SK-N-SH (cell line): ENCODE measurements around the gene SETD4. TPM values are rescaled to one million over a fixed set of nuclear protein-coding genes. Genes with fewer than 3 reads are reported as not detected.

Source experiments
- CTCF ChIA-PET: fragments of 300-600, 350-600 bp; formaldehyde crosslinking; extraction: SDS; loops from one replicate; lab custom pipeline; 2021; lab: Yijun Ruan, JAX
- POLR2A ChIA-PET: fragments of 350-600 bp; sonication (Branson Sonifier 250); formaldehyde crosslinking; extraction: SDS; loops from one replicate; lab custom pipeline; 2020; ENCODE audit warnings: antibody characterized with exemption, inconsistent platforms; lab: Yijun Ruan, JAX
- DNase-seq: peaks from one replicate; pipeline ENCODE4 v3.0.0; 2012
- H2AFZ ChIP-seq: fragments of 200-600 bp; sonication (generic); 2 replicates; pipeline ENCODE4 v1.8.1; 2016; ENCODE audit warnings: antibody characterized with exemption, mild to moderate bottlenecking, low read depth
- H3F3A ChIP-seq: fragments of 200-600 bp; sonication (generic); replicated peaks from 2 replicates; pipeline ENCODE3; 2016; ENCODE audit warnings: antibody characterized with exemption, mild to moderate bottlenecking; ENCODE audit not compliant: insufficient read depth
- H3K27ac ChIP-seq, 2 experiments: fragments of 200-500 bp in 1 of 2; fragments of 200-600 bp in 1 of 2; sonication (Bioruptor generic) in 1 of 2; sonication (generic), shearing (Covaris generic) in 1 of 2; 2 replicates each; pipeline versions ENCODE4 v1.5.1 to v1.6.1; 2014 to 2016; ENCODE audit warnings: low read depth in 2 of 2, inconsistent platforms in 1 of 2, low read length in 1 of 2, mild to moderate bottlenecking in 1 of 2, mixed read lengths in 1 of 2
- H3K27me3 ChIP-seq: fragments of 200-600 bp; sonication (generic), shearing (Covaris generic); 2 replicates; pipeline ENCODE4 v1.6.1; 2016; ENCODE audit warnings: mixed run types; ENCODE audit not compliant: insufficient read depth
- H3K36me3 ChIP-seq, 2 experiments: fragments of 200-500 bp in 1 of 2; fragments of 200-600 bp in 1 of 2; sonication (Bioruptor generic) in 1 of 2; sonication (generic) in 1 of 2; replicated peaks in 1 of 2; 2 replicates each; pipeline versions ENCODE3 to v1.5.1; 2014 to 2016; ENCODE audit warnings: low read length in 1 of 2, mild to moderate bottlenecking in 1 of 2; ENCODE audit not compliant: insufficient read depth in 2 of 2, control insufficient read depth in 1 of 2
- H3K4me1 ChIP-seq, 2 experiments: fragments of 200-500 bp in 1 of 2; fragments of 200-600 bp in 1 of 2; sonication (Bioruptor generic) in 1 of 2; sonication (generic), shearing (Covaris generic) in 1 of 2; 2 replicates each; pipeline versions ENCODE4 v1.5.1 to v1.6.1; 2014 to 2016; ENCODE audit warnings: low read depth in 1 of 2, low read length in 1 of 2, mixed run types in 1 of 2; ENCODE audit not compliant: insufficient read depth in 2 of 2, control insufficient read depth in 1 of 2
- H3K4me2 ChIP-seq: fragments of 200-600 bp; sonication (generic), shearing (Covaris generic); 2 replicates; pipeline ENCODE4 v1.6.1; 2017; ENCODE audit warnings: mixed run types
- H3K4me3 ChIP-seq, 2 experiments: fragments of 200-500 bp in 1 of 2; fragments of 200-600 bp in 1 of 2; sonication (Bioruptor generic) in 1 of 2; sonication (generic), shearing (Covaris generic) in 1 of 2; 2 replicates each; pipeline versions ENCODE4 v1.5.1 to v1.8.1; 2014 to 2016; ENCODE audit warnings: low read depth in 2 of 2, inconsistent platforms in 1 of 2, low read length in 1 of 2, mild to moderate bottlenecking in 1 of 2, mixed read lengths in 1 of 2, moderate library complexity in 1 of 2
- H3K79me2 ChIP-seq: fragments of 200-600 bp; sonication (generic); 2 replicates; pipeline ENCODE4 v1.8.1; 2017; ENCODE audit warnings: mild to moderate bottlenecking; ENCODE audit not compliant: insufficient read depth
- H3K9ac ChIP-seq: fragments of 200-600 bp; sonication (generic); 2 replicates; pipeline ENCODE4 v1.6.1; 2017; ENCODE audit warnings: mixed run types
- H3K9me2 ChIP-seq: fragments of 200-600 bp; sonication (generic); 2 replicates; pipeline ENCODE4 v1.6.1; 2017; ENCODE audit warnings: mixed run types
- H3K9me3 ChIP-seq: fragments of 200-600 bp; sonication (generic); 2 replicates; pipeline ENCODE4 v1.6.1; 2017; ENCODE audit warnings: mixed run types, mild to moderate bottlenecking, moderate library complexity
- H4K20me1 ChIP-seq: fragments of 200-600 bp; sonication (generic); 2 replicates; pipeline ENCODE4 v1.6.1; 2017; ENCODE audit warnings: mild to moderate bottlenecking, mixed run types; ENCODE audit not compliant: insufficient read depth
- ELF1 ChIP-seq: IDR thresholded peaks from 2 replicates; pipeline ENCODE4 v1.4.0; 2012
- EP300 ChIP-seq, 2 experiments: IDR thresholded peaks; 2 replicates each; pipeline versions ENCODE4 v1.4.0 to v1.6.1; 2012; ENCODE audit warnings: borderline replicate concordance in 1 of 2, low read depth in 1 of 2, low read length in 1 of 2
- FOSL2 ChIP-seq: IDR thresholded peaks from 2 replicates; pipeline ENCODE4 v1.4.0; 2012; ENCODE audit warnings: low read depth, mild to moderate bottlenecking, moderate library complexity, borderline replicate concordance
- GATA2 ChIP-seq: sonication (generic); formaldehyde crosslinking; IDR thresholded peaks from 2 replicates; pipeline ENCODE4 v1.5.0; 2020; ENCODE audit warnings: mild to moderate bottlenecking, missing genetic modification reagents
- MEF2A ChIP-seq: IDR thresholded peaks from 2 replicates; pipeline ENCODE4 v1.4.0; 2012; ENCODE audit warnings: low read depth, borderline replicate concordance
- MXI1 ChIP-seq: IDR thresholded peaks from 2 replicates; pipeline ENCODE4 v1.6.1; 2012; ENCODE audit warnings: mild to moderate bottlenecking, low read depth, low read length, improper control_type of control experiment
- NRF1 ChIP-seq: IDR thresholded peaks from 2 replicates; pipeline ENCODE4 v1.6.1; 2012; ENCODE audit warnings: low read depth, mild to moderate bottlenecking, low read length
- RFX5 ChIP-seq: IDR thresholded peaks from 2 replicates; pipeline ENCODE4 v1.6.1; 2012; ENCODE audit warnings: mild to moderate bottlenecking, improper control_type of control experiment, low read length
- SIN3A ChIP-seq: IDR thresholded peaks from 2 replicates; pipeline ENCODE4 v1.6.1; 2012; ENCODE audit warnings: low read depth, mild to moderate bottlenecking, low read length, moderate library complexity, borderline replicate concordance
- WGBS: methylation state at CpG from one replicate; pipeline ENCODE4 v1.1.6; 2017; ENCODE audit warnings: low lambda C conversion rate; 5-methylcytosine and 5-hydroxymethylcytosine counted together
- polyA plus RNA-seq, 3 experiments: library from polyadenylated mRNA; depleted of rRNA; stranded (reverse); fragments of >200 nt; gene quantifications; 2 replicates each; pipeline ENCODE4 v1.2.3, GENCODE V29; 2012
- TF ChIP-seq, protein P1 (sequence below): IDR thresholded peaks from 2 replicates; pipeline ENCODE4 v1.4.0; 2012; ENCODE audit warnings: low read depth, borderline replicate concordance
- TF ChIP-seq, protein P2 (sequence below): IDR thresholded peaks from 2 replicates; pipeline ENCODE4 v1.6.1; 2012; ENCODE audit warnings: mild to moderate bottlenecking, low read depth, low read length, moderate library complexity
- TF ChIP-seq, protein P3 (sequence below): fragments of 200-600 bp; sonication (generic); IDR thresholded peaks from 2 replicates; pipeline ENCODE4 v1.6.1; 2017; ENCODE audit warnings: antibody characterized with exemption, mild to moderate bottlenecking, moderate library complexity
- TF ChIP-seq, protein P4 (sequence below): IDR thresholded peaks from 2 replicates; pipeline ENCODE4 v1.4.0; 2012; ENCODE audit warnings: low read depth, borderline replicate concordance
- TF ChIP-seq, protein P5 (sequence below): fragments of 150-350 bp; IDR thresholded peaks from 2 replicates; pipeline ENCODE4 v1.6.1; 2016; ENCODE audit warnings: mild to moderate bottlenecking, low read depth, low read length
- TF ChIP-seq, protein P6 (sequence below): IDR thresholded peaks from 2 replicates; pipeline ENCODE4 v1.4.0; 2012; ENCODE audit warnings: low read depth
- TF ChIP-seq, protein P7 (sequence below): fragments of 150-350 bp; IDR thresholded peaks from 2 replicates; pipeline ENCODE4 v1.6.1; 2017; ENCODE audit warnings: antibody characterized with exemption, low read length, low read depth, borderline replicate concordance

The SETD4 gene
- polyA plus RNA-seq, 1 of the 3 experiments (the other 2 are of a cell fraction), result 15.9 TPM

DNA sequence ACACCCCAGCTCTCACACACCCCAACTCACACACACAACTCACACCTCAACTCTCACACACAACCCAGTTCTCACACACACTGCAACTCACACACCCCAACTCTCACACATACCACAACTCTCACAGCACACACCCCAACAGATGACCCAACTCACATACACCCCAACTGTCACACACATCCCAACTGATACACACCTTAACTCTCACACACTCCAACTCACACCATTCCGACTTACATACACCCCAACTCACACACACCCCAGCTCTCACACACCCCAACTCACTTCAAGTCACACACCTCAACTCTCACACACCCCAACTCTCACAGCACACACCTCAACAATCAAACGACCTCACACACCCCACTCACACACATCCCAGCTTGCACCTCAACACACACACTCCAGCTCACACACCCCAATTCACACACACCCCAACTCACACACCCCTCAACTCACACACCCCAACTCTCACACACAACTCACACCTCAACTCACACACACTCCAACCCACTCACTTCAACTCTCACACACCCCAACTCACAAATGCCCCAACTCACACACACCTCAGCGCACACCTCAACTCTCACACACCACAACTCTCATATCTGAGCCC is 66.3 kb downstream of the SETD4 start:
- H3K4me2 ChIP-seq, result no peak overlapping the region
- H2AFZ ChIP-seq, result no peak overlapping the region
- H3K79me2 ChIP-seq, result no peaks in the 10 kb centered on the region
- no peak overlapping the region for H3K27ac ChIP-seq
- TF ChIP-seq SIN3A (no peak), MXI1 (no peak), FOSL2 (no peak), GATA2 (CRISPR knock-in tag) (no peak), RFX5 (no peak), EP300 (IDR thresholded peaks at IDR 0.05; ENCODE audit: borderline replicate concordance in 1 of 2, low read depth in 1 of 2, low read length in 1 of 2) (no peak), ELF1 (no peak), MEF2A (no peak), NRF1 (no peak)
- TF ChIP-seq, protein P1, sequence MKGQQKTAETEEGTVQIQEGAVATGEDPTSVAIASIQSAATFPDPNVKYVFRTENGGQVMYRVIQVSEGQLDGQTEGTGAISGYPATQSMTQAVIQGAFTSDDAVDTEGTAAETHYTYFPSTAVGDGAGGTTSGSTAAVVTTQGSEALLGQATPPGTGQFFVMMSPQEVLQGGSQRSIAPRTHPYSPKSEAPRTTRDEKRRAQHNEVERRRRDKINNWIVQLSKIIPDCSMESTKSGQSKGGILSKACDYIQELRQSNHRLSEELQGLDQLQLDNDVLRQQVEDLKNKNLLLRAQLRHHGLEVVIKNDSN, result no peak
- TF ChIP-seq, protein P2, sequence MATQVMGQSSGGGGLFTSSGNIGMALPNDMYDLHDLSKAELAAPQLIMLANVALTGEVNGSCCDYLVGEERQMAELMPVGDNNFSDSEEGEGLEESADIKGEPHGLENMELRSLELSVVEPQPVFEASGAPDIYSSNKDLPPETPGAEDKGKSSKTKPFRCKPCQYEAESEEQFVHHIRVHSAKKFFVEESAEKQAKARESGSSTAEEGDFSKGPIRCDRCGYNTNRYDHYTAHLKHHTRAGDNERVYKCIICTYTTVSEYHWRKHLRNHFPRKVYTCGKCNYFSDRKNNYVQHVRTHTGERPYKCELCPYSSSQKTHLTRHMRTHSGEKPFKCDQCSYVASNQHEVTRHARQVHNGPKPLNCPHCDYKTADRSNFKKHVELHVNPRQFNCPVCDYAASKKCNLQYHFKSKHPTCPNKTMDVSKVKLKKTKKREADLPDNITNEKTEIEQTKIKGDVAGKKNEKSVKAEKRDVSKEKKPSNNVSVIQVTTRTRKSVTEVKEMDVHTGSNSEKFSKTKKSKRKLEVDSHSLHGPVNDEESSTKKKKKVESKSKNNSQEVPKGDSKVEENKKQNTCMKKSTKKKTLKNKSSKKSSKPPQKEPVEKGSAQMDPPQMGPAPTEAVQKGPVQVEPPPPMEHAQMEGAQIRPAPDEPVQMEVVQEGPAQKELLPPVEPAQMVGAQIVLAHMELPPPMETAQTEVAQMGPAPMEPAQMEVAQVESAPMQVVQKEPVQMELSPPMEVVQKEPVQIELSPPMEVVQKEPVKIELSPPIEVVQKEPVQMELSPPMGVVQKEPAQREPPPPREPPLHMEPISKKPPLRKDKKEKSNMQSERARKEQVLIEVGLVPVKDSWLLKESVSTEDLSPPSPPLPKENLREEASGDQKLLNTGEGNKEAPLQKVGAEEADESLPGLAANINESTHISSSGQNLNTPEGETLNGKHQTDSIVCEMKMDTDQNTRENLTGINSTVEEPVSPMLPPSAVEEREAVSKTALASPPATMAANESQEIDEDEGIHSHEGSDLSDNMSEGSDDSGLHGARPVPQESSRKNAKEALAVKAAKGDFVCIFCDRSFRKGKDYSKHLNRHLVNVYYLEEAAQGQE, result no peak
- TF ChIP-seq, protein P3, sequence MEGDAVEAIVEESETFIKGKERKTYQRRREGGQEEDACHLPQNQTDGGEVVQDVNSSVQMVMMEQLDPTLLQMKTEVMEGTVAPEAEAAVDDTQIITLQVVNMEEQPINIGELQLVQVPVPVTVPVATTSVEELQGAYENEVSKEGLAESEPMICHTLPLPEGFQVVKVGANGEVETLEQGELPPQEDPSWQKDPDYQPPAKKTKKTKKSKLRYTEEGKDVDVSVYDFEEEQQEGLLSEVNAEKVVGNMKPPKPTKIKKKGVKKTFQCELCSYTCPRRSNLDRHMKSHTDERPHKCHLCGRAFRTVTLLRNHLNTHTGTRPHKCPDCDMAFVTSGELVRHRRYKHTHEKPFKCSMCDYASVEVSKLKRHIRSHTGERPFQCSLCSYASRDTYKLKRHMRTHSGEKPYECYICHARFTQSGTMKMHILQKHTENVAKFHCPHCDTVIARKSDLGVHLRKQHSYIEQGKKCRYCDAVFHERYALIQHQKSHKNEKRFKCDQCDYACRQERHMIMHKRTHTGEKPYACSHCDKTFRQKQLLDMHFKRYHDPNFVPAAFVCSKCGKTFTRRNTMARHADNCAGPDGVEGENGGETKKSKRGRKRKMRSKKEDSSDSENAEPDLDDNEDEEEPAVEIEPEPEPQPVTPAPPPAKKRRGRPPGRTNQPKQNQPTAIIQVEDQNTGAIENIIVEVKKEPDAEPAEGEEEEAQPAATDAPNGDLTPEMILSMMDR, result no peak
- TF ChIP-seq, protein P4, sequence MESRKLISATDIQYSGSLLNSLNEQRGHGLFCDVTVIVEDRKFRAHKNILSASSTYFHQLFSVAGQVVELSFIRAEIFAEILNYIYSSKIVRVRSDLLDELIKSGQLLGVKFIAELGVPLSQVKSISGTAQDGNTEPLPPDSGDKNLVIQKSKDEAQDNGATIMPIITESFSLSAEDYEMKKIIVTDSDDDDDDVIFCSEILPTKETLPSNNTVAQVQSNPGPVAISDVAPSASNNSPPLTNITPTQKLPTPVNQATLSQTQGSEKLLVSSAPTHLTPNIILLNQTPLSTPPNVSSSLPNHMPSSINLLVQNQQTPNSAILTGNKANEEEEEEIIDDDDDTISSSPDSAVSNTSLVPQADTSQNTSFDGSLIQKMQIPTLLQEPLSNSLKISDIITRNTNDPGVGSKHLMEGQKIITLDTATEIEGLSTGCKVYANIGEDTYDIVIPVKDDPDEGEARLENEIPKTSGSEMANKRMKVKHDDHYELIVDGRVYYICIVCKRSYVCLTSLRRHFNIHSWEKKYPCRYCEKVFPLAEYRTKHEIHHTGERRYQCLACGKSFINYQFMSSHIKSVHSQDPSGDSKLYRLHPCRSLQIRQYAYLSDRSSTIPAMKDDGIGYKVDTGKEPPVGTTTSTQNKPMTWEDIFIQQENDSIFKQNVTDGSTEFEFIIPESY, result no peak
- TF ChIP-seq, protein P5, sequence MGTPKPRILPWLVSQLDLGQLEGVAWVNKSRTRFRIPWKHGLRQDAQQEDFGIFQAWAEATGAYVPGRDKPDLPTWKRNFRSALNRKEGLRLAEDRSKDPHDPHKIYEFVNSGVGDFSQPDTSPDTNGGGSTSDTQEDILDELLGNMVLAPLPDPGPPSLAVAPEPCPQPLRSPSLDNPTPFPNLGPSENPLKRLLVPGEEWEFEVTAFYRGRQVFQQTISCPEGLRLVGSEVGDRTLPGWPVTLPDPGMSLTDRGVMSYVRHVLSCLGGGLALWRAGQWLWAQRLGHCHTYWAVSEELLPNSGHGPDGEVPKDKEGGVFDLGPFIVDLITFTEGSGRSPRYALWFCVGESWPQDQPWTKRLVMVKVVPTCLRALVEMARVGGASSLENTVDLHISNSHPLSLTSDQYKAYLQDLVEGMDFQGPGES, result no peak
- TF ChIP-seq, protein P6, sequence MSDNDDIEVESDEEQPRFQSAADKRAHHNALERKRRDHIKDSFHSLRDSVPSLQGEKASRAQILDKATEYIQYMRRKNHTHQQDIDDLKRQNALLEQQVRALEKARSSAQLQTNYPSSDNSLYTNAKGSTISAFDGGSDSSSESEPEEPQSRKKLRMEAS, result no peak
- TF ChIP-seq, protein P7, sequence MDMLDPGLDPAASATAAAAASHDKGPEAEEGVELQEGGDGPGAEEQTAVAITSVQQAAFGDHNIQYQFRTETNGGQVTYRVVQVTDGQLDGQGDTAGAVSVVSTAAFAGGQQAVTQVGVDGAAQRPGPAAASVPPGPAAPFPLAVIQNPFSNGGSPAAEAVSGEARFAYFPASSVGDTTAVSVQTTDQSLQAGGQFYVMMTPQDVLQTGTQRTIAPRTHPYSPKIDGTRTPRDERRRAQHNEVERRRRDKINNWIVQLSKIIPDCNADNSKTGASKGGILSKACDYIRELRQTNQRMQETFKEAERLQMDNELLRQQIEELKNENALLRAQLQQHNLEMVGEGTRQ, result no peak
- TF ChIP-seq, all 33 proteins: peak for 0
- H3K36me3 ChIP-seq, result no peaks in the 10 kb centered on the region
- 19% methylated on average over 3 of the region's 3 CpGs for WGBS
- H3K9me3 ChIP-seq, result no peaks in the 10 kb centered on the region
- no peak overlapping the region for H3K9ac ChIP-seq
- POLR2A ChIA-PET, result no interaction called here
- no peaks in the 10 kb centered on the region for H4K20me1 ChIP-seq
- no peaks in the 10 kb centered on the region for H3K9me2 ChIP-seq
- CTCF ChIA-PET, result no interaction called here
- H3F3A ChIP-seq, result no peaks in the 10 kb centered on the region
- no peak overlapping the region for H3K4me3 ChIP-seq
- H3K27me3 ChIP-seq, result peaks cover 24% of the 10 kb centered on the region; the same call in 1 of the 2 replicates
- DNase-seq, result no peak
- H3K4me1 ChIP-seq, result no peaks in the 10 kb centered on the region
